DOHH2 (cell line): ENCODE data around the gene MYCBPAP.

Experiments used
- H3F3A ChIP-seq: fragments of 200-600 bp; sonication (generic), shearing (Covaris generic); 2 replicates; pipeline ENCODE4 v1.6.0; 2016; ENCODE audit warnings: antibody characterized with exemption, mild to moderate bottlenecking; ENCODE audit not compliant: control insufficient read depth, insufficient read depth
- H3K27ac ChIP-seq: fragments of 200-600 bp; sonication (generic); 2 replicates; pipeline ENCODE4 v1.5.1; 2014; ENCODE audit warnings: low read depth, mild to moderate bottlenecking, low read length, moderate library complexity
- H3K27me3 ChIP-seq: fragments of 200-600 bp; sonication (generic); 2 replicates; pipeline ENCODE4 v1.6.1; 2014; ENCODE audit warnings: mild to moderate bottlenecking, low read length, mixed read lengths; ENCODE audit not compliant: control insufficient read depth
- H3K36me3 ChIP-seq: fragments of 200-600 bp; sonication (generic); 2 replicates; pipeline ENCODE4 v1.6.1; 2014; ENCODE audit warnings: mild to moderate bottlenecking, low read length, moderate library complexity, mixed read lengths; ENCODE audit not compliant: control insufficient read depth
- H3K4me1 ChIP-seq: fragments of 200-600 bp; sonication (generic); 2 replicates; pipeline ENCODE4 v1.6.1; 2014; ENCODE audit warnings: mild to moderate bottlenecking, low read length, mixed read lengths; ENCODE audit not compliant: control insufficient read depth
- H3K4me2 ChIP-seq: fragments of 200-600 bp; sonication (generic); 2 replicates; pipeline ENCODE4 v1.6.0; 2014; ENCODE audit warnings: mild to moderate bottlenecking, low read length, moderate library complexity
- H3K4me3 ChIP-seq: fragments of 200-600 bp; sonication (generic); 2 replicates; pipeline ENCODE4 v1.5.1; 2014; ENCODE audit warnings: mild to moderate bottlenecking, low read length, mixed read lengths
- H3K79me2 ChIP-seq: fragments of 200-600 bp; sonication (generic); 2 replicates; pipeline ENCODE4 v1.6.1; 2014; ENCODE audit warnings: mild to moderate bottlenecking, low read length, mixed read lengths; ENCODE audit not compliant: control insufficient read depth
- H3K9me2 ChIP-seq: fragments of 200-600 bp; sonication (generic); replicated peaks from 2 replicates; pipeline ENCODE4 v1.6.1; 2014; ENCODE audit warnings: mild to moderate bottlenecking, low read length, mixed read lengths; ENCODE audit not compliant: control insufficient read depth
- H3K9me3 ChIP-seq: fragments of 200-600 bp; sonication (generic); 2 replicates; pipeline ENCODE4 v1.6.1; 2014; ENCODE audit warnings: antibody characterized with exemption, low read length, mixed read lengths; ENCODE audit not compliant: control insufficient read depth, insufficient read depth
- H4K20me1 ChIP-seq: fragments of 200-600 bp; sonication (generic); 2 replicates; pipeline ENCODE4 v1.6.0; 2014; ENCODE audit warnings: low read depth, mild to moderate bottlenecking, antibody characterized with exemption, low read length, moderate library complexity; ENCODE audit not compliant: control insufficient read depth, insufficient read depth
- CTCF ChIP-seq: fragments of 200-600 bp; sonication (generic); IDR thresholded peaks from one replicate; pipeline ENCODE4 v1.5.1; 2014; ENCODE audit warnings: antibody characterized with exemption, mild to moderate bottlenecking, low read depth, low read length; ENCODE audit not compliant: poor library complexity, severe bottlenecking
- EZH2phosphoT487 ChIP-seq: fragments of 200-600 bp; sonication (generic); IDR thresholded peaks from 2 replicates; pipeline ENCODE4 v1.6.1; 2017; ENCODE audit warnings: borderline replicate concordance, mild to moderate bottlenecking, antibody characterized with exemption, low read length, moderate library complexity, mixed read lengths

MYCBPAP gene

DNA sequence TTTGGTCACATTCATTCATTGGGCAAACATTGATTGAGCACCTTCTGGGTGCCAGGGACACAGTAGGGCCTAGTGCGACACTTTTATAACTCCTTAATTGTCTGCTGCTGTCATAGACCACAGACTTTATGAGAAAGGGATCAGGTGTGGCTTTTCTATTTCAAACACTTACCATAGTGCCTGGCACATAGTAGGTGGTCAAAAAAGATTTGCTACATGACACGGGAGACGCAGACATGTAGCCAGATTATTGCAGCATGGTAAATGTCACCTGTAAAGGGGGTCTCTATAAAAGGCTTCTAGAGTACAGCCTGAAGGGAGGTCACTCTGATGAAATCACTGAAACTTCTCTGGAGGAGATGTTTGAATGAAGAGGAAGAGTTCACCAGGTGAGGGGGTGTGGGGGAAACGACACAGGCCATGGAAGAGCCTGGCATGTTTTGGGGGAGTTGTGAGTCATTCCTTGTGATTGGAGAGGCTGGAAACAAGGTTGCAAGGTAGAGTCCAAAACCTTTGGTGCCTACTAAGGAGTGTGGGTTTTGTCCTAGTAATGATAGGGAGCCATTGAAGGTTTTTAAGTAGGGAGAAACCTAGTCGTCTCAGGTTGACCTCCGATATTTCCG, 28.0 kb upstream of the MYCBPAP start:
- H3K79me2 ChIP-seq = peaks cover 13% of the 10 kb centered on the region
- no peaks in the 10 kb centered on the region for H3K9me2 ChIP-seq
- H3F3A ChIP-seq = peaks cover 7% of the 10 kb centered on the region
- H3K36me3 ChIP-seq = peaks cover 27% of the 10 kb centered on the region
- H3K4me3 ChIP-seq = peak overlapping the region; percentile 89
- no peaks in the 10 kb centered on the region for H3K9me3 ChIP-seq
- no peak overlapping the region for H3K27ac ChIP-seq
- no peaks in the 10 kb centered on the region for H3K27me3 ChIP-seq
- peaks cover 27% of the 10 kb centered on the region for H3K4me1 ChIP-seq
- H3K4me2 ChIP-seq = peak overlapping the region; percentile 75
- TF ChIP-seq CTCF (no peak), EZH2phosphoT487 (no peak)
- H4K20me1 ChIP-seq = no peaks in the 10 kb centered on the region

DNA sequence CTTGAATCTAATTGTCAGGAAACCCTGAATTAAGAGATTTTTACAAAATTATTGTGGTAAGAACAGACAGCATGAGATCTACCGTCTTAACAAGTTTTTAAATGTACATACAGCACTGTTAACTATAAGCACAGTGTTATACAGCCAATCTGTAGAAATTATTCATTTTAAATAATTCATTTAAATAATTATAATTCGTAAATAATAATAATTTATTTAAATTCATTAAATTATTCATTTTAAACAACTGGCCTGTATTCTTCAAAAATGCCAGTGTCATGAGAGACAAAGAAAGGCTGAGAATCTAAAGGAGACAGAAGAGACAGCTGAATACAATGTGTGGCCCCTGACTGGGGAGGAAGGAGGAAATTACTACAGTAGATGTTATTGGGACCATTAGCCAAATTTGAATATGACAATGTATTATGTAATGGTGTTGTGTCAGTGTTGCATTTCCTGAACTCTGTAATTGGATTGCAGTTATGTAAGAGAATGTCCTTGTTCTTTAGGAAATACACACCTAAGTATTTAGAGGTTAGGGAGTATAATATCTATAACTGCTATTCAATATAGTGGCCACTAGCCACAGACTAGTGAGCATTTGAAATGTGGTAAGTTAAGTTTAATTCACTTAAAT, 27.3 kb upstream of the MYCBPAP start:
- TF ChIP-seq CTCF = no peak
- no peak for TF ChIP-seq EZH2phosphoT487
- Histone ChIP-seq H3K4me1 (peaks cover 27% of the 10 kb centered on the region), H4K20me1 (no peaks in the 10 kb centered on the region), H3F3A (peaks cover 7% of the 10 kb centered on the region), H3K9me2 (no peaks in the 10 kb centered on the region), H3K4me3 (no peak overlapping the region), H3K4me2 (peak overlapping the region; percentile 5; the same call in 1 of the 2 replicates), H3K79me2 (peaks cover 13% of the 10 kb centered on the region), H3K27me3 (no peaks in the 10 kb centered on the region), H3K27ac (no peak overlapping the region), H3K9me3 (no peaks in the 10 kb centered on the region), H3K36me3 (peaks cover 30% of the 10 kb centered on the region)

DNA sequence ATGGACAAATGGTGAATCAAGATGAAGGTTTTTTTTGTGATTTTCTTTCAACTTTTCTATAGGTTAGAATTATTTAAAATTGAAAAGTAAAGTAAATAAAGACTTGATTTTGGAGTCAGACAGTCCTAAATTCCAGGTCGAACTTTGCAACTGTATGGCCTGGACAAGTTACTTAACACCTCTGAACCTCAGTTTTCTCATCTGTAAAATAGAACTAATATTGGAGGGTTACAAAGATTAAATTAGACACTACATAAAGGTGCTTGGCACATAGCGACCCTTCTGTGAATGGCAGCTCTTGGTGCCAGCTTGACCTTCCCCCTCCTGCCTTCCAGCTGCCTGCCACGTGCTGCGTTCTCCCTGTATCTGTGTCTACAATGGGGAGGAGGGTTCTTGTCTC, 26.6 kb upstream of the MYCBPAP start:
- H3K27ac ChIP-seq = no peak overlapping the region
- peaks cover 13% of the 10 kb centered on the region for H3K79me2 ChIP-seq
- no peak overlapping the region for H3K4me3 ChIP-seq
- no peak overlapping the region for H3K4me2 ChIP-seq
- H3K9me2 ChIP-seq = no peaks in the 10 kb centered on the region
- no peaks in the 10 kb centered on the region for H3K9me3 ChIP-seq
- H3K27me3 ChIP-seq = no peaks in the 10 kb centered on the region
- no peaks in the 10 kb centered on the region for H4K20me1 ChIP-seq
- peaks cover 27% of the 10 kb centered on the region for H3K4me1 ChIP-seq
- TF ChIP-seq CTCF = no peak
- TF ChIP-seq EZH2phosphoT487 = no peak
- peaks cover 7% of the 10 kb centered on the region for H3F3A ChIP-seq
- peaks cover 30% of the 10 kb centered on the region for H3K36me3 ChIP-seq
